ENCODE measurements around the gene HRH2.

HRH2 gene

DNA sequence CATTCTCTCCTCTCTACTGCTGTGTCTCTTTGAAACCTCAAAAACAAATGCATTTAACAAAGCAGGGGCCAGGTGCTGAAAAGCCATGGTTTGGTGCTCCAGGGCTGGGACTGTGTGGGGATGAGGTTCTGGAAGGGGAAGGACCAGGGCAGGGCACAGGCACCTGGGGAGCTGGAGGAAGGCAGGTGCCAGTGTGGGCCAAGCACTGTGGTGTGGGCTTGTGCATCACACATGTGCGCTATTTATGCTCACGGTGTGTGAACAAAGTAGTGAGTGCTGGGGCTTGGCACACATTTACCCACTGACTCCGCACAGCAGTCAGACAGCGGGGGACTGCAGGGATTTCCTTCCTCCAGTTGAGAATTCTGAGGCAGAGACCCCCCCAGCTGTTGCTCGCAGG, 10.1 kb downstream of the HRH2 start:
- H3K27ac ChIP-seq: no peak overlapping the region
- TF ChIP-seq, protein P1, sequence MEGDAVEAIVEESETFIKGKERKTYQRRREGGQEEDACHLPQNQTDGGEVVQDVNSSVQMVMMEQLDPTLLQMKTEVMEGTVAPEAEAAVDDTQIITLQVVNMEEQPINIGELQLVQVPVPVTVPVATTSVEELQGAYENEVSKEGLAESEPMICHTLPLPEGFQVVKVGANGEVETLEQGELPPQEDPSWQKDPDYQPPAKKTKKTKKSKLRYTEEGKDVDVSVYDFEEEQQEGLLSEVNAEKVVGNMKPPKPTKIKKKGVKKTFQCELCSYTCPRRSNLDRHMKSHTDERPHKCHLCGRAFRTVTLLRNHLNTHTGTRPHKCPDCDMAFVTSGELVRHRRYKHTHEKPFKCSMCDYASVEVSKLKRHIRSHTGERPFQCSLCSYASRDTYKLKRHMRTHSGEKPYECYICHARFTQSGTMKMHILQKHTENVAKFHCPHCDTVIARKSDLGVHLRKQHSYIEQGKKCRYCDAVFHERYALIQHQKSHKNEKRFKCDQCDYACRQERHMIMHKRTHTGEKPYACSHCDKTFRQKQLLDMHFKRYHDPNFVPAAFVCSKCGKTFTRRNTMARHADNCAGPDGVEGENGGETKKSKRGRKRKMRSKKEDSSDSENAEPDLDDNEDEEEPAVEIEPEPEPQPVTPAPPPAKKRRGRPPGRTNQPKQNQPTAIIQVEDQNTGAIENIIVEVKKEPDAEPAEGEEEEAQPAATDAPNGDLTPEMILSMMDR (conservative IDR thresholded peaks at IDR 0.05): no peak

DNA sequence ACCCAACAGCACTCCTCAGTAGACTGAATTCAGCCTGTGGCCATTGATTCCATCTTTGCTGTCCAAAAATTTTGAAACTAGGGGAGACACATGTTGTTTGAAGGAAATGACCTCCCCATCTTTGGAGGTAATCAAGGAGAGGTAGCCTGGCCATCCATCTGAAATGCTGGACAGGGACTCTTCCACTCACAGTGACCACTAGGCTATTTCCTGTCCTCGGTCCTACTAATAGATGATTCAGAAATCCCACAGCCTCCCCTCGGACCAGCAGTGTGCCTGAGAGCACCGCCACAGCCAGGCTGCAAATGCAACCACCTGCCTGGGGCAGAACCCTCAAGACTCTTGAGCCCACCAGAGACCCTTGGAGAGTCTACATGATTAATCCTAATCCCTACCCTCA, 12.5 kb downstream of the HRH2 start:
- no peak overlapping the region for H3K27ac ChIP-seq

DNA sequence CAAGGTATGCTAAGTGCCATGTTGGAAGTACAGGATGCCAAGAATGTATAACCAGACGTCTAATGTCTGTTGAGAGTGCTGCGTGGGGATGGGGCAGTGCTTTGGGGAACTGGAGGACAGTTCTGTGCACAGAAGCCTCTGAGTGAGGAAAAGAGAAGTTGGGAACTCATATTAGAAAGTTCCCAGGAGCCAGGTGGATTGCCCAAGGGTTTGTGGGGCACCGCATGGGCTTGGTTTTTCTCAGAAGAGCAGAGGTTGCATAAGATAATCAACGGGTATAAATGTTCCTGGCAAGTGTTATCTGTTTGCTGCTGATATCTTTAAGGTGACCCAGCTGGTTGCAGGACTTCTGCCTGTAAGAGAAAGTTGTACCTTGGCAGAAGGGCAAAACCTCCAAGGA, 13.1 kb downstream of the HRH2 start:
- TF ChIP-seq, protein P1 (conservative IDR thresholded peaks at IDR 0.05): no peak
- H3K27ac ChIP-seq: no peak overlapping the region

More for the DNA sequence above, 12.5 kb downstream of the HRH2 start:
- TF ChIP-seq, protein P1 (conservative IDR thresholded peaks at IDR 0.05): no peak

DNA sequence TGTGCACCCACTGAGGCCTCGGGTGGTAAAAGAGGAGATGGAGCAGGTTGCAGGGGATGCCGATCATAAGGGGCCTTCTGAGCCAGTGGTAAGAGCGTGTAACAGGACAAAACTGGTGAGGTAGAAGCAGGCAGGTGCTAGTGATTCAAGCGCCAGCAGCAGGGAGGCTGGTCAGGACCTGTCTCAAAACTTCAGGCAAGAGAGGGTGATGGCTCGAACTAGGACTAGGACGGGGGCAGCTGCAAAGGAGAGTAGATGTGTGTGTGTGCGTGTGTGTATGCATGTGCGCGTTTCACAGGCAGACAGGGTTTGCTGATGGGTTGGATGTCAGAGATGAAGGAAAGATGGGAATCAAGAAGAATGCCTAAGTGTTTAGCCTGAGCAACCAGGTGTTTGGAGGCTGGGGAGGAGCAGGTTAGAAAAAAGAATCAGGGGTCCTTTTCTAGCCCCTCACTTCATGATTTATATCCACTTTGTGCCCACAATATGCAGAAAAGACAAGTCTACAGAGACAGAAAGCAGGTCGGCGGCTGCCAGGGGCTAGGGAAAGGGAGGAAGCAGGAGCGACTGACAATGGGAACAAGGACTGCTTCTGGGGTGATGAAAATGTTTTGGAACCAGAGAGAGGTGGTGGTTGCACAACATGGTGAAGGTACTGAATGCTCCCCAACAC, 15.2 kb downstream of the HRH2 start:
- TF ChIP-seq, protein P1 (conservative IDR thresholded peaks at IDR 0.05): no peak
- H3K27ac ChIP-seq: no peak overlapping the region

DNA sequence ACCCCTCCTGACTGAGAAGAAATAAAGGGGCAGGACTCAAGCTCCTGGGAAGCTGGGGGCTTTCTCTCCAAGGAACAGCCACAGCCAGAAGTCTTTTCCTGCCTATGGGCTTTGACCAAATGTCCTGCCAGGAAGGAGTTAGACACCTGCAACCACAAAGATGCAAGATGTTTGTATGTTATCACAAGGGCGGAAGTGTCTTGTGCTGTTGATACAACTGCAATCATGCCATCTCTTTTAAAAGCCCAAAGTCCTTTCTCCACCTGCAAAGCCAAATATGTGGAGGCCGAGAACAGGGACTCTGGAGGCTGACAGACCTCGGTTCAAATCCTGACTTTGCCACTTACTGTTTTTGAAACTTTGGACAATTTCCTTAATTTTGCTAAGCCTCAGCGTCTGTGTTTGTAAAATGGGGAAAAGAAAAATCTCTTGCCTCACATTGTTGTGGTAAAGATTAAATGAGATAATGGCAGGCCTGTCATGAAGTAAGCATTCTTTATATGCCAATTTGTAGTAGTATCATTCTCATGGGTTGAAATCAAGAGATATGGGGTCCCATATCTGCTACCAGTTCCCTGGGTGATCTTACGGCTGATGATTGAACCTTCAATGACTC, 17.0 kb downstream of the HRH2 start:
- no peak overlapping the region for H3K27ac ChIP-seq
- TF ChIP-seq, protein P1 (conservative IDR thresholded peaks at IDR 0.05): no peak

DNA sequence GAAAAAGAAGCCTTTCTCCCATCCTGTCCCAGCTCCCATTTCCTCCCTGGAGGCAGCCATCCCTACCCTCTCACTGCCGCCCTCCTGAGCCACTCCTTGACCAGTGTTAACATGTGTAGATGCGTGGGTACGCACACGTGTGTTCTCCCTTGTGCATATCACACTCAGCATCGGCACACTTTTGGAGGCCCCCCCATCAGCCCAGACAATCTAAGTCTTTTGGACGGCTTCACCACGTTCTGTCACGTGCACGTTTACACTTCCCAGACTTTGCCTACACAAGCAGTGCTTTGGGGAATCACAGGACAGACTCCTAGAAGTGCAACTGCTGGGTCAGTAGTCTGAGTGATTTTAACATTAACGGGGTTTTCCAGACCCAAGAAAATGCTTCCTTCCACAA, 18.0 kb downstream of the HRH2 start:
- no peak overlapping the region for H3K27ac ChIP-seq
- TF ChIP-seq, protein P1 (conservative IDR thresholded peaks at IDR 0.05): no peak

DNA sequence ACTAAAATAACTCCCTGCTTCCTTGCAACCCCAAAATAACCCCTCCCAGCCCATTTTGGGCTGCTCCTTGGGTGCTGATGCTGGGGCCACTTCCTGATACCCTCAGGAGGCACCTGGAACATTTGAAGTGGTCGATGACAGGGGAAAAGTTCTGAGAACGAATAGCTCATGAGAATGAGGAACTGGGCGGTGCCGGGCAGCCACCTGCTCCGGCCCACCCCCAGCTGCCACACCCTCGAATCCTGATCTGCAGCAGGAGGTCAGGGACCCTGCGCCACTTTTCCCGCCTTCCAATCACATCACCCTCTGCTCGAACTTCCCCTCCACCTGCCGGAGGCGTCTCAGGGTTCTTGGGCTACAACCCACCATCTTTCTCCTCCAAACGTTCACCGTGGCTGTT, 19.7 kb downstream of the HRH2 start:
- TF ChIP-seq, protein P1 (conservative IDR thresholded peaks at IDR 0.05): no peak
- no peak overlapping the region for H3K27ac ChIP-seq
